ENCODE measurements around the gene ZNF205. TPM values are rescaled to one million over a fixed set of nuclear protein-coding genes. Genes with fewer than 3 reads are reported as not detected.
A peak's percentile ranks its signal among the peaks of the same experiment; 100 is the strongest.

Gene ZNF205
- total RNA-seq, 2 donors from 2014 or later = 15.4 to 18.3 TPM

- H3K36me3 ChIP-seq (ENCODE audit: control insufficient read depth, insufficient read depth, low read length) = peaks cover 6% of the 10 kb centered on the region
- H3K4me3 ChIP-seq (ENCODE audit: low read length) = no peak overlapping the region
- WGBS, 2 experiments (ENCODE audit: insufficient coverage in 1 of 2, insufficient read length in 1 of 2) = 91 to 100% methylated on average over 4 to 8 of the region's 8 CpGs
- H3K27ac ChIP-seq (ENCODE audit: low read depth, low read length) = no peak overlapping the region
- H3K27me3 ChIP-seq (ENCODE audit: control insufficient read depth, insufficient read depth, low read length, poor library complexity, severe bottlenecking) = no peaks in the 10 kb centered on the region
- H3K9ac ChIP-seq (ENCODE audit: extremely low read depth, low read length, poor library complexity, severe bottlenecking) = no peak overlapping the region
- Mint-ChIP-seq H3K27me3 (ENCODE audit: insufficient read depth) (no peaks in the 10 kb centered on the region), H3K9me3 (no peaks in the 10 kb centered on the region), H3K4me3 (no peak overlapping the region), H3K36me3 (ENCODE audit: low read depth) (peaks cover 44% of the 10 kb centered on the region), H3K4me1 (peaks cover 8% of the 10 kb centered on the region), H3K27ac (no peak overlapping the region)
- H3K4me1 ChIP-seq (ENCODE audit: control insufficient read depth, insufficient read depth, low read length) = no peaks in the 10 kb centered on the region
- no peaks in the 10 kb centered on the region for H3K9me3 ChIP-seq (ENCODE audit: control insufficient read depth, low read length)
- DNase-seq = no peak
- no peak for TF ChIP-seq CTCF (conservative IDR thresholded peaks at IDR 0.05)
Measured at GRCh38 chr16:3091551-3091950, 20.8 kb upstream of the ZNF205 start.

GRCh38 chr16:3092501-3092941, 19.9 kb upstream of the ZNF205 start:
- Histone ChIP-seq H3K27ac (ENCODE audit: low read depth, low read length) (no peak overlapping the region), H3K9me3 (ENCODE audit: control insufficient read depth, low read length) (no peaks in the 10 kb centered on the region), H3K36me3 (ENCODE audit: control insufficient read depth, insufficient read depth, low read length) (peaks cover 6% of the 10 kb centered on the region), H3K9ac (ENCODE audit: extremely low read depth, low read length, poor library complexity, severe bottlenecking) (no peak overlapping the region), H3K4me3 (ENCODE audit: low read length) (no peak overlapping the region), H3K4me1 (ENCODE audit: control insufficient read depth, insufficient read depth, low read length) (peaks cover 3% of the 10 kb centered on the region), H3K27me3 (ENCODE audit: control insufficient read depth, insufficient read depth, low read length, poor library complexity, severe bottlenecking) (no peaks in the 10 kb centered on the region)
- Mint-ChIP-seq H3K27ac (no peak overlapping the region), H3K27me3 (ENCODE audit: insufficient read depth) (no peaks in the 10 kb centered on the region), H3K9me3 (no peaks in the 10 kb centered on the region), H3K4me1 (peaks cover 13% of the 10 kb centered on the region), H3K36me3 (ENCODE audit: low read depth) (peaks cover 44% of the 10 kb centered on the region), H3K4me3 (no peak overlapping the region)
- no peak for TF ChIP-seq CTCF (conservative IDR thresholded peaks at IDR 0.05)
- 88 to 95% methylated on average over 9 to 20 of the region's 20 CpGs for WGBS, 2 experiments (ENCODE audit: insufficient coverage in 1 of 2, insufficient read length in 1 of 2)
- no peak for DNase-seq

GRCh38 chr16:3094289-3095027, 17.9 kb upstream of the ZNF205 start:
- Mint-ChIP-seq H3K4me1 (peaks cover 14% of the 10 kb centered on the region), H3K27ac (no peak overlapping the region), H3K9me3 (no peaks in the 10 kb centered on the region), H3K36me3 (ENCODE audit: low read depth) (peaks cover 36% of the 10 kb centered on the region), H3K4me3 (no peak overlapping the region), H3K27me3 (ENCODE audit: insufficient read depth) (no peaks in the 10 kb centered on the region)
- no peak overlapping the region for H3K27ac ChIP-seq (ENCODE audit: low read depth, low read length)
- peak; percentile 85 for TF ChIP-seq CTCF (conservative IDR thresholded peaks at IDR 0.05)
- WGBS, 2 experiments (ENCODE audit: insufficient coverage in 1 of 2, insufficient read length in 1 of 2) = 91 to 92% methylated on average over 14 to 22 of the region's 22 CpGs
- H3K36me3 ChIP-seq (ENCODE audit: control insufficient read depth, insufficient read depth, low read length) = peaks cover 6% of the 10 kb centered on the region
- H3K27me3 ChIP-seq (ENCODE audit: control insufficient read depth, insufficient read depth, low read length, poor library complexity, severe bottlenecking) = no peaks in the 10 kb centered on the region
- no peak overlapping the region for H3K9ac ChIP-seq (ENCODE audit: extremely low read depth, low read length, poor library complexity, severe bottlenecking)
- H3K9me3 ChIP-seq (ENCODE audit: control insufficient read depth, low read length) = no peaks in the 10 kb centered on the region
- H3K4me1 ChIP-seq (ENCODE audit: control insufficient read depth, insufficient read depth, low read length) = peaks cover 7% of the 10 kb centered on the region
- no peak overlapping the region for H3K4me3 ChIP-seq (ENCODE audit: low read length)
- peak; percentile 83 for DNase-seq

Data from endodermal cell (in vitro differentiated cells).